Astrocyte (in vitro differentiated cells and primary cell): ENCODE results near the gene KRT72. TPM values are rescaled to one million over a fixed set of nuclear protein-coding genes. Genes with fewer than 3 reads are reported as not detected.
"Not testable (repeated sequence)": the region's sequence is repeated elsewhere in the genome, so short reads cannot be mapped to it uniquely, and the experiment has no call there.

ENCODE experiments used
- DNase-seq: peaks from one replicate; pipeline ENCODE4 v3.0.0-alpha.2; 2010; ENCODE audit warnings: low read depth
- FAIRE-seq: peaks from 2 replicates; lab custom pipeline; 2011; peaks lifted over from hg19 to GRCh38; lab: Jason Lieb, UNC
- H2AFZ ChIP-seq: 2 replicates; pipeline ENCODE4 v1.6.0; 2012; ENCODE audit warnings: low read depth, low read length, inconsistent platforms
- H3K27ac ChIP-seq: 2 replicates; pipeline ENCODE4 v1.5.1; 2011; ENCODE audit warnings: low read depth, low read length, inconsistent platforms
- H3K27me3 ChIP-seq: 2 replicates; pipeline ENCODE4 v1.6.0; 2011; ENCODE audit warnings: low read length, inconsistent platforms; ENCODE audit not compliant: insufficient read depth
- H3K36me3 ChIP-seq: 2 replicates; pipeline ENCODE4 v1.5.1; 2011; ENCODE audit warnings: low read length, inconsistent platforms; ENCODE audit not compliant: insufficient read depth
- H3K4me1 ChIP-seq: 2 replicates; pipeline ENCODE4 v1.5.1; 2011; ENCODE audit warnings: low read length, inconsistent platforms; ENCODE audit not compliant: insufficient read depth
- H3K4me2 ChIP-seq: 2 replicates; pipeline ENCODE4 v1.6.0; 2012; ENCODE audit warnings: low read length, inconsistent platforms
- H3K4me3 ChIP-seq: 2 replicates; pipeline ENCODE4 v1.5.1; 2011; ENCODE audit warnings: low read depth, mild to moderate bottlenecking, low read length, inconsistent platforms; ENCODE audit not compliant: insufficient read depth
- H3K79me2 ChIP-seq: 2 replicates; pipeline ENCODE4 v1.6.0; 2012; ENCODE audit warnings: mild to moderate bottlenecking, low read length, inconsistent platforms; ENCODE audit not compliant: insufficient read depth
- H3K9ac ChIP-seq: 2 replicates; pipeline ENCODE4 v1.6.0; 2012; ENCODE audit warnings: mild to moderate bottlenecking, low read length, inconsistent platforms
- H3K9me3 ChIP-seq: 2 replicates; pipeline ENCODE4 v1.5.1; 2012; ENCODE audit warnings: low read depth, mild to moderate bottlenecking, low read length, inconsistent platforms; ENCODE audit not compliant: insufficient read depth
- H4K20me1 ChIP-seq: 2 replicates; pipeline ENCODE4 v1.6.0; 2012; ENCODE audit warnings: low read length, inconsistent platforms; ENCODE audit not compliant: insufficient read depth
- H3K27ac Mint-ChIP-seq: one replicate; pipeline ENCODE4 v1.8.0; 2021; ENCODE audit warnings: mild to moderate bottlenecking, mixed read lengths; ENCODE audit not compliant: unreplicated experiment
- H3K27me3 Mint-ChIP-seq: one replicate; pipeline ENCODE4 v1.8.0; 2021; ENCODE audit warnings: low read depth, mixed read lengths; ENCODE audit not compliant: unreplicated experiment
- H3K36me3 Mint-ChIP-seq: one replicate; pipeline ENCODE4 v1.8.0; 2021; ENCODE audit warnings: low read depth, mixed read lengths; ENCODE audit not compliant: unreplicated experiment
- H3K4me1 Mint-ChIP-seq: one replicate; pipeline ENCODE4 v1.8.0; 2021; ENCODE audit warnings: low read depth, mixed read lengths; ENCODE audit not compliant: unreplicated experiment
- H3K4me3 Mint-ChIP-seq: one replicate; pipeline ENCODE4 v1.8.0; 2021; ENCODE audit warnings: mild to moderate bottlenecking, moderate library complexity, mixed read lengths; ENCODE audit not compliant: unreplicated experiment
- H3K9me3 Mint-ChIP-seq: one replicate; pipeline ENCODE4 v1.8.0; 2021; ENCODE audit warnings: mild to moderate bottlenecking, mixed read lengths; ENCODE audit not compliant: unreplicated experiment
- EZH2 ChIP-seq: IDR thresholded peaks from 2 replicates; pipeline ENCODE4 v1.6.1; 2012; ENCODE audit warnings: mild to moderate bottlenecking, low read length, inconsistent platforms; ENCODE audit not compliant: insufficient read depth
- total RNA-seq: library from RNA; stranded (reverse); gene quantifications from 2 replicates; pipeline ENCODE4 v1.2.1, GENCODE V29; 2021
- TF ChIP-seq, protein P1 (sequence below): IDR thresholded peaks from 2 replicates; pipeline ENCODE4 v1.5.1; 2011; ENCODE audit warnings: low read depth, mild to moderate bottlenecking, inconsistent platforms, low read length, moderate library complexity; ENCODE audit not compliant: insufficient read depth

The KRT72 gene
- total RNA-seq, 1 donor from 2014 or later = not detected

DNA sequence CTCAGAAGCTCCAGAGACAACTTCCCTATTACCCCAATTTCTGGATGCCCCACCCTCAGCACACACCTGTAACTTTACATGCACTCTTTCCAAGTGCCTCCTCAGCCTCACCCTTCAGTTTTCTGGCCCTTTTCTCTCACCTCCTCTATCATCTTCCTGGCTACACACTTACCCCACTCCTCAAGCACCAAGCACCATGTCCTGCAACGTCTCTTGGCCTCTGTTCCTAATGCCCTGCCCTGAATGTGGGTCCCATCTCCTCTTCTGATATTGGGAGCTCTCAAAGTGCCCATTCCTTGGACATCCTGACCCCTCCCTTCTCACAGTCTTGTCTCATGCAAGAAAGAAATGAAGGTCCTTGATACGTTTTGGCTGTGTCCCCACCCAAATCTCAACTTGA is 1.2 kb downstream of the KRT72 start:
- Histone ChIP-seq H2AFZ (no peak overlapping the region), H3K9ac (no peak overlapping the region), H3K79me2 (no peaks in the 10 kb centered on the region), H3K4me2 (no peak overlapping the region), H3K36me3 (no peaks in the 10 kb centered on the region), H3K27me3 (peaks cover 61% of the 10 kb centered on the region), H4K20me1 (no peaks in the 10 kb centered on the region), H3K4me1 (no peaks in the 10 kb centered on the region), H3K27ac (no peak overlapping the region), H3K4me3 (no peak overlapping the region), H3K9me3 (no peaks in the 10 kb centered on the region)
- FAIRE-seq (no peak), DNase-seq (no peak)
- Mint-ChIP-seq H3K4me1 (peaks cover 5% of the 10 kb centered on the region), H3K27me3 (peaks cover 39% of the 10 kb centered on the region), H3K4me3 (no peak overlapping the region), H3K9me3 (peaks cover 7% of the 10 kb centered on the region), H3K36me3 (peaks cover 2% of the 10 kb centered on the region), H3K27ac (no peak overlapping the region)
- no peak for TF ChIP-seq EZH2
- TF ChIP-seq, protein P1, sequence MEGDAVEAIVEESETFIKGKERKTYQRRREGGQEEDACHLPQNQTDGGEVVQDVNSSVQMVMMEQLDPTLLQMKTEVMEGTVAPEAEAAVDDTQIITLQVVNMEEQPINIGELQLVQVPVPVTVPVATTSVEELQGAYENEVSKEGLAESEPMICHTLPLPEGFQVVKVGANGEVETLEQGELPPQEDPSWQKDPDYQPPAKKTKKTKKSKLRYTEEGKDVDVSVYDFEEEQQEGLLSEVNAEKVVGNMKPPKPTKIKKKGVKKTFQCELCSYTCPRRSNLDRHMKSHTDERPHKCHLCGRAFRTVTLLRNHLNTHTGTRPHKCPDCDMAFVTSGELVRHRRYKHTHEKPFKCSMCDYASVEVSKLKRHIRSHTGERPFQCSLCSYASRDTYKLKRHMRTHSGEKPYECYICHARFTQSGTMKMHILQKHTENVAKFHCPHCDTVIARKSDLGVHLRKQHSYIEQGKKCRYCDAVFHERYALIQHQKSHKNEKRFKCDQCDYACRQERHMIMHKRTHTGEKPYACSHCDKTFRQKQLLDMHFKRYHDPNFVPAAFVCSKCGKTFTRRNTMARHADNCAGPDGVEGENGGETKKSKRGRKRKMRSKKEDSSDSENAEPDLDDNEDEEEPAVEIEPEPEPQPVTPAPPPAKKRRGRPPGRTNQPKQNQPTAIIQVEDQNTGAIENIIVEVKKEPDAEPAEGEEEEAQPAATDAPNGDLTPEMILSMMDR = no peak

DNA sequence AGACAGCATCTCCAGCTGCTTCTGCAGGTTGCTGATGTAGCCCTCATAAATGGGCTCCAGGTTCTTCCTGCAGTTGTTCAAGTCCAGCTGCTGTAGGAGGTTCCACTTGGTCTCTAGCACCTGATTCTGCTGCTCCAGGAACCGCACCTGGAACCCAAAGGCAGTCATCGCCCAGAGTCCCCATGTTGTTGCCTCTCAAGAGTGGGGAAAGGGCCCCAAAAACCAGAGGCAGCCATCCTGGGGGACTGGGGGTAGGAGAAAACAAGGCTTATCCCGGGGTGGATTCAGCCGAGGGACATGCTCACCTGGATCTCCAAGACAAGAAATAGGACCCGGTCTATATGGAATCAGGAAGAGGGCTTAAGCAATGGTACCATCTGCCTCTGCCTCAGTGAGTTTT is 2.3 kb downstream of the KRT72 start:
- H3K27me3 ChIP-seq = peaks cover 58% of the 10 kb centered on the region
- no peak overlapping the region for H3K4me3 Mint-ChIP-seq

DNA sequence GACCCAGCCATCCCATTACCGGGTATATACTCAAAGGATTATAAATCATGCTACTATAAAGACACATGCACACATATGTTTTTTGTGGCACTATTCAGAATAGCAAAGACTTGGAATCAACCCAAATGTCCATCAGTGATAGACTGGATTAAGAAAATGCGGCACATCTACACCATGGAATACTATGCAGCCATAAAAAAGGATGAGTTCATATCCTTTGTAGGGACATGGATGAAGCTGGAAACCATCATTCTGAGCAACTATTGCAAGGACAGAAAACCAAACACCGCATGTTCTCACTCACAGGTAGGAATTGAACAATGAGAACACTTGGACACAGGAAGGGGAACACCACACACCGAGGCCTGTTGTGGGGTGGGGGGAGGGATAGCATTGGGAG is 7.0 kb downstream of the KRT72 start:
- not testable (repeated sequence) for H3K4me1 Mint-ChIP-seq, H3K9ac ChIP-seq, H3K36me3 Mint-ChIP-seq, FAIRE-seq, H3K4me3 ChIP-seq, H3K36me3 ChIP-seq, H3K4me1 ChIP-seq, H3K9me3 ChIP-seq, H3K27ac Mint-ChIP-seq, H2AFZ ChIP-seq, H3K27ac ChIP-seq, H3K79me2 ChIP-seq, H3K4me2 ChIP-seq, H3K4me3 Mint-ChIP-seq, DNase-seq, H4K20me1 ChIP-seq
- Mint-ChIP-seq H3K27me3 (peaks cover 56% of the 10 kb centered on the region), H3K9me3 (peaks cover 14% of the 10 kb centered on the region)
- H3K27me3 ChIP-seq = peaks cover 28% of the 10 kb centered on the region

More for the DNA sequence above, 2.3 kb downstream of the KRT72 start:
- peaks cover 5% of the 10 kb centered on the region for H3K4me1 Mint-ChIP-seq
- no peak overlapping the region for H3K4me2 ChIP-seq
- H3K9me3 ChIP-seq = no peaks in the 10 kb centered on the region
- no peak overlapping the region for H3K4me3 ChIP-seq
- FAIRE-seq (no peak), DNase-seq (no peak)
- no peak overlapping the region for H2AFZ ChIP-seq
- H3K9me3 Mint-ChIP-seq = peaks cover 5% of the 10 kb centered on the region
- H3K27ac Mint-ChIP-seq = no peak overlapping the region
- peaks cover 2% of the 10 kb centered on the region for H3K36me3 Mint-ChIP-seq
- no peaks in the 10 kb centered on the region for H4K20me1 ChIP-seq
- no peak overlapping the region for H3K9ac ChIP-seq
- no peaks in the 10 kb centered on the region for H3K4me1 ChIP-seq
- no peaks in the 10 kb centered on the region for H3K36me3 ChIP-seq
- H3K27me3 Mint-ChIP-seq = peaks cover 37% of the 10 kb centered on the region
- no peak overlapping the region for H3K27ac ChIP-seq
- no peaks in the 10 kb centered on the region for H3K79me2 ChIP-seq
- no peak for TF ChIP-seq EZH2
- TF ChIP-seq, protein P1 = no peak
